ENCODE measurements around the gene CYFIP2.

The CYFIP2 gene

DNA sequence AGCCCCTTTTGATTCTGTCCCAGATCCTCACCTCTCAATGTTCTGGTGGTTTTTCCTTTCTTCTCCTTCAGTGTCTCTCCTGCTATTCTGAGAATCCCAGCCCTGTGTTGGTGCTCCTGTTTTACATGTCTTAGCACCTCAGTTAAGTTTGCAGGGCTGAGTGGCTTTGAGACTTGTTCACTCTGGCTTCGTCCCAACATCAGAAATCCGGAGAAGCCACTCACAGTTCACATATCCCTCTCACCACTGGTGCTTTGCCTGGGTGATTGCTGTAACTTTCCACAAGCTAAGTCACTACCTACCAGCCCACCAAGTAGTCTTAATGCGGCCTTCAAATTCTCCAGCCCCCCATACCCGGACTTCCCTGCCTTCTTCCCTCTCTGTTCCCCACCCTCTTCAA is 40.2 kb downstream of the CYFIP2 start:
- H3K4me3 ChIP-seq (replicated peaks; ENCODE audit: low read depth, low read length): no peak overlapping the region
- DNase-seq (ENCODE audit: low read depth): no peak
- TF ChIP-seq, protein P1, sequence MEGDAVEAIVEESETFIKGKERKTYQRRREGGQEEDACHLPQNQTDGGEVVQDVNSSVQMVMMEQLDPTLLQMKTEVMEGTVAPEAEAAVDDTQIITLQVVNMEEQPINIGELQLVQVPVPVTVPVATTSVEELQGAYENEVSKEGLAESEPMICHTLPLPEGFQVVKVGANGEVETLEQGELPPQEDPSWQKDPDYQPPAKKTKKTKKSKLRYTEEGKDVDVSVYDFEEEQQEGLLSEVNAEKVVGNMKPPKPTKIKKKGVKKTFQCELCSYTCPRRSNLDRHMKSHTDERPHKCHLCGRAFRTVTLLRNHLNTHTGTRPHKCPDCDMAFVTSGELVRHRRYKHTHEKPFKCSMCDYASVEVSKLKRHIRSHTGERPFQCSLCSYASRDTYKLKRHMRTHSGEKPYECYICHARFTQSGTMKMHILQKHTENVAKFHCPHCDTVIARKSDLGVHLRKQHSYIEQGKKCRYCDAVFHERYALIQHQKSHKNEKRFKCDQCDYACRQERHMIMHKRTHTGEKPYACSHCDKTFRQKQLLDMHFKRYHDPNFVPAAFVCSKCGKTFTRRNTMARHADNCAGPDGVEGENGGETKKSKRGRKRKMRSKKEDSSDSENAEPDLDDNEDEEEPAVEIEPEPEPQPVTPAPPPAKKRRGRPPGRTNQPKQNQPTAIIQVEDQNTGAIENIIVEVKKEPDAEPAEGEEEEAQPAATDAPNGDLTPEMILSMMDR (IDR thresholded peaks at IDR 0.05; ENCODE audit: low read length, missing control alignments): no peak

DNA sequence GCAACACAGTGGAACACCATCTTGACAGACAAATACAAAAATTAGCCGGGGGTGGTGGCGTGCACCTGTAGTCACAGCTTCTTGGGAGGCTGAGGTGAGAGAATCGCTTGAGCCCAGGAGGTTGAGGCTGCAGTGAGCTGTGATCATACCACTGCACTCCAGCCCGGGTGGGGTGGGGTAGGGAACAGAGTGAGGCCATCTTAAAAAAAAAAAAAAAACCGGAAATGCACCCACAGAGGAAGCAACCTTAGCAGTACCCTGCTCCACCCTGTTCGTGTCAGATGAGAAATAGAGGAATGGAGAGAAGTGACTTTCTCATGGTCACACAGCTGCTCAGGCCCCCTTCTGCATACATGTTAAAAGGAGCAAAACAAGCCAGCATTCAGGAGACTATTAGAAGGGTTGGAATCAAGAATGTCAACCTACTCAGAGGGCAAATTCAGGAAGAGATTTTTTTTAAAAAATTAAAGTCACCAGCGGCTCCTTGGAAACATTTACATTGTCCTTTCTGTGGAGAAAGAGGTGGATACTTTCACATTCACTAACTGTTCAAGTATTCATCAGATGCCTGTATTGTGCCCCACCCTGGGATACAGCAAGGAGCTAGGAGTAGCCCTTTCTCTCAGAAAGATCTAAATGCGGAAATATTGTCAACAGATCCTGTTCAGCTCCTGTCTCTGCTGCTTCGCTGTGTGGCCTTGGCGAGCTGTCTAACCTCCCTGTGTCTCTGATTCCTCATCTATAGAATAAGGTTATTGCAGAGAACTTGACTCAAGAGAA is 41.0 kb downstream of the CYFIP2 start:
- TF ChIP-seq, protein P1 (IDR thresholded peaks at IDR 0.05; ENCODE audit: low read length, missing control alignments): no peak
- DNase-seq (ENCODE audit: low read depth): no peak
- H3K4me3 ChIP-seq (replicated peaks; ENCODE audit: low read depth, low read length): no peak overlapping the region

DNA sequence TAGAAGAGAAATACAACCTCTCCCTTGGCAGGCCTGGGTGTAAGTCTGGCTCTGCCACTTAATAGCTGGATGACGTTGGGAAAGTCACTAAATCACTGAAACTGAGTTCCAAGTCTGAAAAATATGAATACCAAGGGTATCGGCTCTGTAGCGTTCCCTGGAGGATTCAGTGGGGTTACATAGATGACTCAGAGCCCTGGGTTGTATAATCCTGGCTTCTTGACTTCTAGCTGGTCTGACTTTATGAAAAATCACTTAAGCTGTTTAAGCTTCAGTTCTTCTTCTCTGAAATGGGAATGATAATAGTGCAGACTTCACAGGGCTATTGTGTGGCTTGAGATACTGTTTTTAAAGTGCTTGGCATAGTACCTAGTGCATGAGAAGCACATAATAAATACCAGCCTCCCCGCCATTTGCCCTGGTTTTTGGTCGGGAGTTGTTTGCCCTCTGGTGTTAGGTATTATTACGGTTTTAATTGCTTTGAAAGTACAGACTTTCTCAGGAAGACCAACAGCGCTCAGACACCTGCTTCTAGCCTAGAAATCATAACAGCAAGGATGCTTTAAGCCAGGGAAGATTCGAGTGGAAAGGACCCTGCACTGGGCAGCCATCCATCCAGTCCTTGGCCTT is 43.0 kb downstream of the CYFIP2 start:
- TF ChIP-seq, protein P1 (IDR thresholded peaks at IDR 0.05; ENCODE audit: low read length, missing control alignments): no peak
- no peak overlapping the region for H3K4me3 ChIP-seq (replicated peaks; ENCODE audit: low read depth, low read length)
- no peak for DNase-seq (ENCODE audit: low read depth)

DNA sequence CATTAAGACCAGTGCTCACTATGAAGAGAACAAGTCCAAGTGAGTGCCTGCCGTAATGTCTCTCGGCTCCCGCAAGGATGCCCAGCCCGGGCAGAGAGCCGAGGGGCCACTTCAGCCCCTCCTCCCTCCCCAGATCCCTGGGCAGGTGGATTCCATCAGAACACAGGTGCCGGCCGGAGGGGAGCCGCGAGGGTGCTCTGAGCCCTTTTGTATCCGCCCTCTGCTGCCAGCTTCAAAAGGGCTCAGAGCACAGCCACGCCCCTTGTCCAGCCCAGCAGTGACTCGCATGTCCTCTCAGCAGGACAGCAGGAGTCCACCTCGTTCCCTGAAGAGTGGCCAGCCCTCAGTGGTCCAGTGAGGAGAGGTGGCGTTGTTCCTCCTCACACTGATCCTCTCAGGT is 43.9 kb downstream of the CYFIP2 start:
- no peak overlapping the region for H3K4me3 ChIP-seq (replicated peaks; ENCODE audit: low read depth, low read length)
- DNase-seq (ENCODE audit: low read depth): no peak
- TF ChIP-seq, protein P1 (IDR thresholded peaks at IDR 0.05; ENCODE audit: low read length, missing control alignments): no peak

DNA sequence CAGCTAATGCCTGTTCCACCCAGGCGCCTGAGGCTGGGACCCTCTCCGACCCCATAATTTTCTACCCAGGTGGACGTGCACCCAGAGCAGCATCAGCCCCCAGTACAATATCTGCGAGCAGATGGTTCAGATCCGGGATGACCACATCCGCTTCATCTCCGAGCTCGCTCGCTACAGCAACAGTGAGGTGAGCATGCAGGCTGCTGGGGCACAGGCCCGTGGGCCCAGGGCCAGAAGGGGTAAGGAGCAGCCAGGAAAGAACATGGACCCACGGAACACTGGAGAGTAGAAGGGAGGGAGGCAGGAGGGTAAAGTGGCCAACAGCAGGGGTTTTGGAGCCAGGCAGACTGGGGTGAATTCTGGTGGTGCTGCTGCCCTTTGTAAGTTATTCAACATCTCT is 45.7 kb downstream of the CYFIP2 start:
- DNase-seq (ENCODE audit: low read depth): no peak
- TF ChIP-seq, protein P1 (IDR thresholded peaks at IDR 0.05; ENCODE audit: low read length, missing control alignments): no peak
- H3K4me3 ChIP-seq (replicated peaks; ENCODE audit: low read depth, low read length): no peak overlapping the region

DNA sequence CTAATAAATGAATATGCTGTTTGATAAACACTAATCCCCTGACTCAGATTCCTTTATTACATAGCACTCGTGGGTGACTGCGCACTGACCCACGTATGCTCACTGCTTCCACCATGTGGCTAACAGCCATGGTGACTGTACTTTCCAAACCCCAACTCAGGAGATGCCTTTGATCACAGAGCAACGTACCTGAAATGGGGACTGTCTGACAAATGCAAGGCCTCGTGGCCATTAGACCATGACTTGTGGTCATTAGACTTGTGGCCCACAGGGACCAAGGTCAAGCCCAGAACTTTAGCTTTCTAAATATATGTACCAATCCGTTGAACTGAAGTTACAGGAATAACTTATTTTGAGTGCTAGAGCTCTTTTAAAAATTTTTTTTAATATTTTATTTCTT is 46.6 kb downstream of the CYFIP2 start:
- TF ChIP-seq, protein P1 (IDR thresholded peaks at IDR 0.05; ENCODE audit: low read length, missing control alignments): peak; percentile 83

More for the DNA sequence above, 46.6 kb downstream of the CYFIP2 start:
- DNase-seq (ENCODE audit: low read depth): peak; percentile 63
- H3K4me3 ChIP-seq (replicated peaks; ENCODE audit: low read depth, low read length): no peak overlapping the region

Measured in fibroblast of pulmonary artery (primary cell).